AG09309 (cell line): ENCODE results near the gene AGPAT4.

Experiments
- DNase-seq: peaks from one replicate; pipeline ENCODE4 v3.0.0-alpha.2; 2010; ENCODE audit warnings: low read depth
- H3K4me3 ChIP-seq: 2 replicates; pipeline ENCODE4 v1.5.1; 2011; ENCODE audit warnings: mild to moderate bottlenecking, low read depth, low read length, moderate library complexity; ENCODE audit not compliant: control insufficient read depth
- TF ChIP-seq, protein P1 (sequence below): IDR thresholded peaks from 2 replicates; pipeline ENCODE4 v1.5.1; 2011; ENCODE audit warnings: mild to moderate bottlenecking, low read depth, low read length, inconsistent platforms; ENCODE audit not compliant: insufficient read depth, control insufficient read depth; ENCODE audit errors: missing control alignments

The AGPAT4 gene

DNA sequence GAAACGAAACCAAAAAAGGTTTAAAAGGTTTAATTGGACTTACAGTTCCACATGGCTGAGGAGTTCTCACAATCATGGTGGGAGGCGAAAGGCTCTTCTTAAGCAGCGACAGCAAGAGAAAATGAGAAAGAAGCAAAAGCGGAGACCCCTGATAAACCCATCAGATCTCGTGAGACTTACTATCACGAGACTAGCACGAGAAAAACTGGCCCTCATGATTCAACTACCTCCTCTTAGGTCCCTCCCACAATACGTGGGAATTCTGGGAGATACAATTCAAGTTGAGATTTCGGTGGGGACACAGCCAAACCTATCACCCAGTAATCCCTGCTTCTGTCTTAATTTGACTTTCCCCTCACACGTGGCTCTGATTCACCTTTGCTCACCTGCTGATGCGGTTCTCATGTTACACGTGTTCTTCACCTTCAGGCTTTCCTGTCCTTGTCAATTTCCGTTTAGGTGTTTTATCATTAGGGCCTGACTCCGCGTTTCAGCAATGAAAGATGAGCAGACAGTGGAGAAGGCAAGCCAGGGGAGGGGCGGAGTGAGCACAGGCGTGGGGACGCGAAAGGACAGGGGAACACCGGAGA lies 57.1 kb downstream of the AGPAT4 start:
- no peak overlapping the region for H3K4me3 ChIP-seq
- no peak for DNase-seq
- TF ChIP-seq, protein P1, sequence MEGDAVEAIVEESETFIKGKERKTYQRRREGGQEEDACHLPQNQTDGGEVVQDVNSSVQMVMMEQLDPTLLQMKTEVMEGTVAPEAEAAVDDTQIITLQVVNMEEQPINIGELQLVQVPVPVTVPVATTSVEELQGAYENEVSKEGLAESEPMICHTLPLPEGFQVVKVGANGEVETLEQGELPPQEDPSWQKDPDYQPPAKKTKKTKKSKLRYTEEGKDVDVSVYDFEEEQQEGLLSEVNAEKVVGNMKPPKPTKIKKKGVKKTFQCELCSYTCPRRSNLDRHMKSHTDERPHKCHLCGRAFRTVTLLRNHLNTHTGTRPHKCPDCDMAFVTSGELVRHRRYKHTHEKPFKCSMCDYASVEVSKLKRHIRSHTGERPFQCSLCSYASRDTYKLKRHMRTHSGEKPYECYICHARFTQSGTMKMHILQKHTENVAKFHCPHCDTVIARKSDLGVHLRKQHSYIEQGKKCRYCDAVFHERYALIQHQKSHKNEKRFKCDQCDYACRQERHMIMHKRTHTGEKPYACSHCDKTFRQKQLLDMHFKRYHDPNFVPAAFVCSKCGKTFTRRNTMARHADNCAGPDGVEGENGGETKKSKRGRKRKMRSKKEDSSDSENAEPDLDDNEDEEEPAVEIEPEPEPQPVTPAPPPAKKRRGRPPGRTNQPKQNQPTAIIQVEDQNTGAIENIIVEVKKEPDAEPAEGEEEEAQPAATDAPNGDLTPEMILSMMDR = no peak

DNA sequence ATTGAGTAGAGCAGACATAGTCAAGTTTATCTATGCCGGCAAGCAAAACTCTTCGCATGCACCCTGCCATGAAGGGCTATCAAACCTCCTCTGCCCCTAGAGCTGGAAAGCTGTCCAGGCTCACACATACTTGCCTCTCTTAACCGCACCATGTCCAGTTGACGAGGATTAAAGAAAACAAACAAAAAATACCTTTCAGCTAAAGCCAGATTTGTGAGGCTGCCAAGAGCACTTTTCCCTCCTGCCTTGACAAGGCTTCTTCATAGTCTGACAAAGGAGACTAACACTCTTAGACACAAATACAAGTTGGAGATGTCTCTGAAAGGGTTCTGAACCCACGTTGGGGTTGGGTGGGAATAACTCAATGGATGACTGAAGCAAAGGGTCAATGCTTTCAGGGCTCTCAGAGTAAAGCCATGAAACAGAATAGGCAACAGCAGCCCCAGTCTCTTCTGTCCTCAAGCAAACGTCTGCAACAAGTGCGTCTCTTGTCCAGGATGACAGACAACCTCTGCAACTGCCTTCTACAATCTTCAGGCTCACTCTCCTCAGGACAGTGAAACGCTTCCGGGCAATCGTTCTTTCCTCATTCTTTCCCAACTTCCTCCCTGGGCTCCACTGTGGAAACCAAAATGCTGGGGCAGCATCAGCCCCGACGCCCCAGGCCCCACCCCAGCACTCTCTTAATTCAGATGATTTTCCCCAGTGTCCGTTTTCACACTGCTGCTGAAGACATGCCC lies 57.8 kb downstream of the AGPAT4 start:
- no peak overlapping the region for H3K4me3 ChIP-seq
- TF ChIP-seq, protein P1 = no peak
- DNase-seq = no peak

DNA sequence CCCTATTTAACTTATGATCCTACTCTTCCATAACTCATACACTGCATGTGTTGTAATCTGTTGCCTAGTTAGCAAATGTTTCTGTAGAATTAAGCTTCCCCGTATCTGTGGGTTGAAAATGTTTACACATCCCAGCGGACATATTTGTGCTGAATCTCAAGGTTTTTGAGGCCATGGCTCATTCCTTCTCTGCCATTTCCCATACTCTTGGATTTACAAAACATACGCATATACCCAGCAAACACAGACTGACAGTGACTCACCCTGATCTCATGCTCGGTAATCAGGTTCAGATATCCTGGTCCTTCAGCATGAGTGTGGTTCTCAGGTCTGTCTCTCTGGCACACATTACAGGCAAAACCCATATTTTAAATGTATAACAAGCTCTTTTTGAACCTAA lies 58.7 kb downstream of the AGPAT4 start:
- DNase-seq = peak; percentile 94
- TF ChIP-seq, protein P1 = no peak
- no peak overlapping the region for H3K4me3 ChIP-seq

DNA sequence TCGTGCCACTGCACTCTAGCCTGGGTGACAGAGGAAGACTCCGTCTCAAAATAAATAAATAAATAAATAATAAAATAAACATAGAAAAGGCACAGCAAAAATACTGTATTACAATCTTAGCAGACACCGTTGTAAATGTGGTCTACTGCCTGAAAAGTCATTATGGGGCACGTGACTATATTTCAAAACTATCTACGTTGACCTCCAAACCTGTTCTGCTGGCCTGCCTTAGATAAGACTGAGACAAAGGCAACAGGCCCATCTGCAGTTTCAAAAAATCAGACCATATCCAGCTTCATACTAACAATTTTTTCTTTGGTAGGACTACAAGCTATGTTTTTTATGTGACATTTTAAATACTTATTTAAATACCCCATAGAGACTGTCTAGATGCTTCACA lies 59.1 kb downstream of the AGPAT4 start:
- TF ChIP-seq, protein P1 = no peak
- no peak overlapping the region for H3K4me3 ChIP-seq
- DNase-seq = no peak

DNA sequence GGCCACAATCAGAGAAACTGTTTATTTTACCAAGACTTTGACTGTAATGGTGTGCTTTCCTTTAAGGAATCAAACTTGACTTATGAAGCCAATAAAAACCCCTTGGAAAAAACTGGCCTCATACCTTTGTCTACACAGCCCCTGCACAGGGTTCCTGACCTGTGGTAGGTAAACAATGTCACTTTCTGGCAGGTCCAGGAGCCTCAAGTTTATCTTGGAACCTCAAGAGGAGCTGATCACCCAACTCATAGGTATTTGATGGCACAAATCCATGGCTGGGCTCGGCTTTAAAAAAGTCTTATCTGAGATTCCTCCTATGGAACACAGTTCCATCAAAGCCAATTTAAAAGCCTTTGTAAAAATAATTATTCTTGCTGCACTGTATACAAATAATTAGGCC lies 61.0 kb downstream of the AGPAT4 start:
- TF ChIP-seq, protein P1 = no peak
- H3K4me3 ChIP-seq = no peak overlapping the region
- DNase-seq = no peak

DNA sequence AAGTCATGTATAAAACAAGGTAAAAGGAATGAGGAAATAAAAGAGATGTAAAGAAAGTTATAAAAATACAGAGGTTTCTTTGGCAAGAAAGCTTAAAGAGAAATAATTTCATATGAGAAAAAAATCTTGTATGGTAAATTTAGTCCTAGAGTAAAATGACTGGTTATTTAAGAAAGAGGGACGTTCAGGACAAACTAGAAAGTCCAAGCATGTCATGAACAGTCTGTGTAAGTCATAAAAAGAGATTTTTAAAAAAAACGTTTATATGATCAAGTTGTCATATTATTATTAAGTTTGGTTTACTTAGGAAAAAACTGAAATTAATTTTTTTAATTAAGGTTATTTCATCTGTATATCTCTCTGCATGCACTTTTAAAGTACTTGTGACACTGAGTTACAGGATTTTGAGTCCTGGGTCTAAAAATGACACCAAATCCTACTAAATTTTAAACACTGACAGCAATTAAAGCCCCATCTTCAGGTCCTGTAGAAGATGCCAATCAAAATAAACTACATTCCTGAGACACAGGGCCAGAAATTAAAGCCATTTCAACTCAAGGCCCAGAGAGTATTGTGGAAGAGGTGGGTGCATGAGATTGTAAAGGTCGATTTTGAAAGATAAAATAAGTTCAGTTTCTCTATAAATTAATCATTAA lies 62.4 kb downstream of the AGPAT4 start:
- no peak overlapping the region for H3K4me3 ChIP-seq
- TF ChIP-seq, protein P1 = no peak
- DNase-seq = no peak
